Upper lobe of right lung (tissue), 1 donor: ENCODE measurements around the gene RPUSD4. TPM values are rescaled to one million over a fixed set of nuclear protein-coding genes. Genes with fewer than 3 reads are reported as not detected.
A peak's percentile ranks its signal among the peaks of the same experiment; 100 is the strongest.
"Not testable (repeated sequence)": the region's sequence is repeated elsewhere in the genome, so short reads cannot be mapped to it uniquely, and the experiment has no call there.

ENCODE experiments used
- ATAC-seq: fragments of 200-7000 bp; cut with Tn5 transposase; one replicate; pipeline ENCODE4 v1.9.1; 2020; ENCODE audit warnings: mild to moderate bottlenecking, moderate library complexity
- DNase-seq: peaks from one replicate; pipeline ENCODE4 v3.0.0-alpha.2; 2020
- H3K27ac ChIP-seq: fragments of 200-600 bp; one replicate; pipeline ENCODE4 v1.8.0; 2022
- H3K27me3 ChIP-seq: fragments of 200-600 bp; one replicate; pipeline ENCODE4 v1.8.0; 2022; ENCODE audit warnings: mild to moderate bottlenecking
- H3K36me3 ChIP-seq: fragments of 200-600 bp; one replicate; pipeline ENCODE4 v1.8.0; 2022
- H3K4me1 ChIP-seq: fragments of 200-600 bp; one replicate; pipeline ENCODE4 v1.8.0; 2022
- H3K4me3 ChIP-seq: fragments of 200-600 bp; one replicate; pipeline ENCODE4 v1.8.0; 2022; ENCODE audit warnings: mild to moderate bottlenecking
- H3K9me3 ChIP-seq: fragments of 200-600 bp; one replicate; pipeline ENCODE4 v1.8.0; 2022
- CTCF ChIP-seq: fragments of 200-600 bp; IDR thresholded peaks from one replicate; pipeline ENCODE4 v1.8.0; 2022; ENCODE audit warnings: antibody characterized with exemption
- intact Hi-C: fragments of 100-400 bp; cut with DNase I; formaldehyde crosslinking; loops from one replicate; pipeline ENCODE4 v1.11.0; 2022
- long read RNA-seq: library from polyadenylated mRNA; unstranded; transcript quantifications from one replicate; pipeline ENCODE4 v2.0.0, GENCODE V29; 2021
- total RNA-seq: library from RNA; stranded (reverse); fragmentation: NEBNext Ultra II Directional; extraction: Animal tissue kit (Norgen Biotek cat#: 25700); gene quantifications from one replicate; pipeline ENCODE4 v1.2.1, GENCODE V29; 2021
- donor health status: DM: no; HTN: yes; CAD: no; lungs with severe emphysema.

The RPUSD4 gene, protein sequence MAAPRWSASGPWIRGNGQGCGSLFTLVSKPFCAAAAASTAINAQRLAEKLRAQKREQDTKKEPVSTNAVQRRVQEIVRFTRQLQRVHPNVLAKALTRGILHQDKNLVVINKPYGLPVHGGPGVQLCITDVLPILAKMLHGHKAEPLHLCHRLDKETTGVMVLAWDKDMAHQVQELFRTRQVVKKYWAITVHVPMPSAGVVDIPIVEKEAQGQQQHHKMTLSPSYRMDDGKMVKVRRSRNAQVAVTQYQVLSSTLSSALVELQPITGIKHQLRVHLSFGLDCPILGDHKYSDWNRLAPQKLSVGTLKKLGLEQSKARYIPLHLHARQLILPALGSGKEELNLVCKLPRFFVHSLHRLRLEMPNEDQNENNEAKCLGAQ
- total RNA-seq, result 21.6 TPM
- long read RNA-seq, transcript RPUSD4-201 (7 exons, 2,512 nt), result major isoform, 37 of 44 reads
- long read RNA-seq, partial matches to known transcripts, result 0 of 44 reads
- long read RNA-seq, other reads (novel, unspliced or antisense), result 5 of 44 reads

- Histone ChIP-seq H3K4me1 (peaks cover 10% of the 10 kb centered on the region), H3K36me3 (peaks cover 20% of the 10 kb centered on the region), H3K9me3 (no peaks in the 10 kb centered on the region), H3K27me3 (no peaks in the 10 kb centered on the region), H3K27ac (peak within 1 kb of the TSS; percentile 82), H3K4me3 (peak within 1 kb of the TSS; percentile 76)
- intact Hi-C loops, result no loop called here
- DNase-seq (peak; percentile 99), ATAC-seq (peak; percentile 99)
- no peak for TF ChIP-seq CTCF
Measured at GRCh38 chr11:126211236-126212088, at the start of gene RPUSD4, which contains the start of gene FAM118B. Gene RPUSD4, minus strand, starts transcription at chr11:126211650. Its CDS starts 12 bp downstream, at chr11:126211638. Gene FAM118B, plus strand, starts transcription at chr11:126211782. Its CDS starts 23,220 bp downstream, at chr11:126235002.

DNA sequence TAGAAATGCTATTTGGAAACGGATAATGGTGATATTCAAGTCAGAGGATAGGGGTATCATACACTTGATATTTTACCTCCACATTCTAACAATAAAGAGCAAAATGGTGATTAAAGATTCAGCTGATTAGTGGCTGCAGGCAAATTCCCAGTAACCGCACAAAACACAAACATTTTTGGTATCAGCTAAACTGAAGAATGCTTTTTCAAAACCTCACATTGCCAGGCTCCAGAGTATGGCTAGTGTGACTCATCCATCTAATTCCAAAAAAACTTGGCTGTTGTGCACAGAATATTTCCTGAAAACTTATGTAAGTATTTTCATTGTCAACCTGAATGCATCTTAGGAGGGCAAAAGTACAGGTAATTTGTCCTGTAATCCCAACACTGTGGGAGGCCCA is 46.3 kb upstream of the RPUSD4 start:
- H3K36me3 ChIP-seq, result peaks cover 72% of the 10 kb centered on the region
- no peak overlapping the region for H3K27ac ChIP-seq
- H3K9me3 ChIP-seq, result no peaks in the 10 kb centered on the region
- ATAC-seq (no peak), DNase-seq (no peak)
- no peak for TF ChIP-seq CTCF
- no peak overlapping the region for H3K4me3 ChIP-seq
- no peaks in the 10 kb centered on the region for H3K27me3 ChIP-seq
- intact Hi-C loops, result no loop called here
- H3K4me1 ChIP-seq, result no peaks in the 10 kb centered on the region

GRCh38 chr11:126257144-126257543 is 45.7 kb upstream of the RPUSD4 start:
- Histone ChIP-seq H3K9me3 (no peaks in the 10 kb centered on the region), H3K27ac (no peak overlapping the region), H3K4me3 (no peak overlapping the region), H3K27me3 (no peaks in the 10 kb centered on the region), H3K36me3 (peaks cover 70% of the 10 kb centered on the region), H3K4me1 (no peaks in the 10 kb centered on the region)
- intact Hi-C loops, result no loop called here
- no peak for DNase-seq
- TF ChIP-seq CTCF, result no peak
- ATAC-seq, result no peak

GRCh38 chr11:126256216-126256615 is 44.8 kb upstream of the RPUSD4 start:
- intact Hi-C loops, result no loop called here
- peaks cover 71% of the 10 kb centered on the region for H3K36me3 ChIP-seq
- DNase-seq, result no peak
- no peaks in the 10 kb centered on the region for H3K27me3 ChIP-seq
- no peak overlapping the region for H3K27ac ChIP-seq
- ATAC-seq, result no peak
- TF ChIP-seq CTCF, result no peak
- H3K9me3 ChIP-seq, result no peaks in the 10 kb centered on the region
- no peak overlapping the region for H3K4me3 ChIP-seq
- H3K4me1 ChIP-seq, result no peaks in the 10 kb centered on the region

DNA sequence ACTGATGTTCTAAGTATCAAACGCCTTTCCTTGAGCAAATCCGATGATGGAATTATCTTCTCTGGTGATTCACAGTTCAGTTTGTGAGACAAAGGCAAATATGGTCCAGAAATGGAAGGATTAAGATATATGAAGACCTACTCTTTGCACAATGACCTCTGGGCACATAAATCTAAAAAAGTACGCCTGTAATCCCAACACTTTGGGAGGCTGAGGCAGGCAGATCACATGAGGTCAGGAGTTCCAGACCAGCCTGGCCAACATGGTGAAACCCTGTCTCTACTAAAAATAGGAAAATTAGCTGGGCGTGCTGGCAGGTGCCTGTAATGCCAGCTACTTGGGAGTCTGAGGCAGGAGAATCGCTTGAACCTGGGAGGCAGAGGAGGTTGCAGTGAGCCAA is 44.1 kb upstream of the RPUSD4 start:
- DNase-seq, H3K4me3 ChIP-seq, intact Hi-C loops, H3K27me3 ChIP-seq, H3K4me1 ChIP-seq, H3K9me3 ChIP-seq, H3K27ac ChIP-seq, ATAC-seq: not testable (repeated sequence)
- peaks cover 78% of the 10 kb centered on the region for H3K36me3 ChIP-seq

GRCh38 chr11:126254819-126255218 is 43.4 kb upstream of the RPUSD4 start:
- intact Hi-C loops, result no loop called here
- H3K36me3 ChIP-seq, result peaks cover 80% of the 10 kb centered on the region
- H3K4me3 ChIP-seq, result no peak overlapping the region
- H3K27me3 ChIP-seq, result no peaks in the 10 kb centered on the region
- H3K27ac ChIP-seq, result no peak overlapping the region
- no peaks in the 10 kb centered on the region for H3K9me3 ChIP-seq
- DNase-seq (no peak), ATAC-seq (no peak)
- no peak for TF ChIP-seq CTCF
- no peaks in the 10 kb centered on the region for H3K4me1 ChIP-seq
